Measurements from ENCODE around the gene PGR.
"Not testable (repeated sequence)": the region's sequence is repeated elsewhere in the genome, so short reads cannot be mapped to it uniquely, and the experiment has no call there.

Gene PGR

DNA sequence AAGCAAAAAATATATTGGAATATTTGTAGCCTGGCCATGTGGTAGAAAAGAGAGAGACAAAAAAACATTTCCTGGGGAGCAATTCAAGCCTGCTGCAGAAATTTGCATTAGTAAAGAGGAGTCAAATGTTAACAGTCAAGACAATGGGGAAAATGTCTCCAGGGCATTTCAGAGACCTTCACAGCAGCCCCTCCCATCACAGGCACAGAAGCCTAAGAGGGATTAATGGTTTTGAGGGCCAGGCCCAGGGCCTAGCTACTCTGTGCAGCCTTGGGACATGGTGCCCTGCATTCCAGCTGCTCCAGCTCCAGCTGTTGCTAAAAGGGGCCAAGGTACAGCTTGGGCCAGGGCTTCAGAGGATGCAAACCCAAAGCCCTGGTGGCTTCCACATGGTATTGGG lies 46.8 kb downstream of the PGR start:
- DNase-seq (ENCODE audit: low spot score) = no peak

DNA sequence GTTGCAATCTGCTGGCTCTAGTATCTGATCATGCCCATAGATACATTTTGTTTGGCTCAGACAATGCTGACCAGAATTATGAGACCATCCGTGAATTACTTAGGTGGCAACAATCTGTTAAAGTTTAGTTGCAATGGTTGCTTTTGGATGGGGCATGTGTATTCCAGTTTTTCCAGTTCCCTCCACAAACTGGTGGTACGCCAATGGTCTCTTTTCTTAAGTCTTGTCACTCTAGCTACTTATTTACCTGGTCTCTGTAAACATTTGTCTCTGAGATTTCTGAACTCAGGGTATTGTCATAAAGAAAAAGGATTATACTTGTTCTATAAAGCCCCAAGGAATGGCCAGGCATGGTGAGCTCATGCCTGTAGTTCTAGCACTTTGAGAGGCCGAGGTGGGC lies 65.9 kb downstream of the PGR start:
- DNase-seq (ENCODE audit: low spot score) = no peak

DNA sequence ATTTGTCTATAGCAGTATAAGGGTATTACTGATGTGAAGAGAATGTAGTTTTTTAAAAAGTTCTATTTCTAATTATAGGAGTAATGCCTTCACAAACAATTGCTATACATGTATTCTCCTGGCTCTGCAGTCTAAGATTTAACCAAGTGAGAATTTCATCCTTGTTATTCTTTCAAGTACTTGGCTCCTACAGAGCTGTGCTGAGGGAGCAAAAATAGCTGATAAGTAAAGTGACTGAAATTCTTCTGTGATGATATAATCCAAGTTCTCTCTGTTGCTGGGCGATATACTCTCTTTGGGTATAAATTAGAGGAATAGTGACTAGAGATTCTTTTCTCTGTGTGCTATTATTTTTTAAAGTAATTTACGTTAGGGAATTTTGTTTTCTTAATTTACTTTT lies 68.0 kb downstream of the PGR start:
- DNase-seq (ENCODE audit: low spot score) = no peak

DNA sequence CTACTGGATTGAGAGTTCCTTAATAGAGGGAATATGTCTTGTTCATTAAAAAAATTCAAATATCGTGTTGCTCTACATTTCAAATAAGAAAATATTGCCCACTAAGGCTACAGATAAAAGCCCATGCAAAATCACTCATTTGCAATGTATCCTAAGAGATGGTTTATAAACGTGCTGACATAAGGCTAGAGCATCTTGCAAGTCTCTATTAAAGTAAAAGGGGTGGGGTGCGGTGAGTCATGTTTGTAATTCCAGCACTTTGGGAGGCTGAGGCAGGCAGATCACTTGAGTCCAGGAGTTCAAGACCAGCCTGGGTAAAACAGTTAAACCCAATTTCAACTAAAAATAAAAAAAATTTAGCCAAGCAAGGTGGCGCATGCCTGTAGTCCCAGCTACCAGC lies 70.3 kb downstream of the PGR start:
- no peak for DNase-seq (ENCODE audit: low spot score)

DNA sequence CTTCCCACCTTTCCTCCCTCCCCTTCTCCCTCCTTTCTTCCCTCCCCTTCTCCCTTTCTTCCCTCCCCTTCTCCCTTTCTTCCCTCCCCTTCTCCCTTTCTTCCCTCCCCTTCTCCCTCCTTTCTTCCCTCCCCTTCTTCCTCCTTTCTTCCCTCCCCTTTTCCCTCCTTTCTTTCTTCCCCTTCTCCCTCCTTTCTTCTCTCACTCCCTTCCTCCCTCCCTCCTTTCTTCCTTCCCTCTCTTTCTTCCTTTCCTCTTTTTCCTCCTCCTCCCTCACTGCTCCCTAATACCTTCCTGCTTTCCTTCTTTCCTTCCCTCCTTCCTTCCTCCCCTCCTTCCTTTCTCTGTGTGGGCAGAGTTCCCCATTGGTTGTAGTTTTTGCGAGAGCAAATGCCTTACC lies 76.1 kb downstream of the PGR start:
- DNase-seq (ENCODE audit: low spot score) = no peak

DNA sequence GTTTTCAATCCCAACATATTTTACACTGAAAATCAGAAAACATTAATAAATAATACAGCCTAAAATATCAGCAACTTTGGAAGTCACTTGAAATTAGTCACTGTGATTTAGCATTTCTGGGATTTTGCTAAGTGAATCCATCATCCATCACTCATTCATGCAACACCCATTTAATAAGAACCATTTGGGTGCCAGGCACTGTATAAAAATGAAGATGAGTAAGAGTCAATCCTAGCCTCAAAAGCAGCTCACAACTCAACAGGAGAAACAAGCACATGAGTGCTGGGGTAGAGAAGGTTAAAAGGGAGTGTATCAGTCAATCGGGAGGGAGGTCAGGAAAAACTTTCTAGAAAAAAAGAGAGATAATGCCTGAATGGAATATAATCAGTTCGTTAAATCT lies 77.9 kb downstream of the PGR start:
- no peak for DNase-seq (ENCODE audit: low spot score)

DNA sequence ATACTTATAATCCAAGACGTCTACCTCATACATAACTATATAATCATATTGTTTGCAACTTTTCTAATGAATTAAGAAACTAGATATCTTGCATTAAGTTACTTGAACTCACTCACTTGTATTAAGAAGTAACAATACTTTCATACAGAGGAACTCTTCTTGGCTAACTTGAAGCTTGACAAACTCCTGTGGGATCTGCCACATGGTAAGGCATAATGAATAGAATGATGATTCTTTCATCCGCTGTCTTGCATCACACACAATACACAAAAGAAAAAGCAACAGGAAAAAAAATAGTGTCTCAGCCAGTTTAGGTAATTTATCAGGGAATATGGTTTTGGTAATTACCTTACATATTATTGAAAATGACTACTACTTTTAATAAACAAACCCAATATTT lies 79.8 kb downstream of the PGR start:
- no peak for DNase-seq (ENCODE audit: low spot score)

DNA sequence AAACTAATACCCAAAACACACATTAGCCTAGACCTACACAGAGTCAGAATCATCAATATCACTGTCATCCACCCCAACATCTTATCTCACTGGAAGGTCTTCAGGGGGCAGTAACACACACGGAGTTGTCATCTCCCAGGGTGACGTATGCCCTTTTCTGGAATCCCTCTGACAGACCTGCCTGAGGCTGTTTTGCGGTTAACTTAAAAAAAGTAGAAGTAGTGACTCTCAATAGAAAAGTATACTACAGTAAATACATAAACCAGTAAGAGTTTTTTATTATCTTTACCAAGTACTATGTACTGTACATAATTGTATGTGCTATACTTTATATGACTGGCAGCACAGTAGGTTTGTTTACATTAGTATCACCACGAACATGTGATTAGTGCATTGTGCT lies 80.5 kb downstream of the PGR start:
- DNase-seq (ENCODE audit: low spot score) = no peak

DNA sequence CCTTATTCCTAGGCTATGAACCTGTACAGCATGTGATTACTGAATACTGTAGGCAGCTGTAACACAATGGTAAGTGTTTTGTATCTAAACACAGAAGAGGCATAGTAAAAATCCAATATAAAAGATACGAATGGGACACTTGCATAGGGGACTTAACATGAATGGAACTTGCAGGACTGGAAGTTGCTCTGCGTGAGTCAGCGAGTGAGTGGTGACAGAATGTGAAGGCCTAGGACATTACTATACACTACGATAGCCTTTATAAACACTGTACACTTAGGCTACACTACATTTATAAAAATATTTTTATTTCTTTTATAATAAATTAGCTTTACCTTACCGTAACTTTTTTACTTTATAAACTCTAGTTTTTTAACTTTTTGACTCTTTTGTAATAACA lies 81.1 kb downstream of the PGR start:
- no peak for DNase-seq (ENCODE audit: low spot score)

DNA sequence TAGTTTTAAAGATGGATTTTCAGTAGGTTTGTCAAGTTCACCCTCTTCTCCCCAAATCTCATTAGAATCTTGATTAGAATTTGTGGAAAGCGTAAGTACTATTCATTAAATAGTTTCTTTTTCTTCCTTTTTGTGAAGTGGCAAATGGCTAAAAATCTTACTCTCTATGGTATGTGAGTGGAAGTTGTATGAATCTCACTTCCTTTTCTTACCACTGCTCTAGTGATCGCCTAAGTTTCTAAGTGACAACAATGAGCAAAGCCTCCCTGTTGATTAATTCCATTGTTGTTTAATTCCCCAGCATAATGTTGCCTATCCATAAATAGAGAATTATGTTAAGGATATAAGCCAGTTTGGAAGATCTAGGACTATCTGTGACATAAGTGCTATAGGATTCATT lies 82.7 kb downstream of the PGR start:
- no peak for DNase-seq (ENCODE audit: low spot score)

DNA sequence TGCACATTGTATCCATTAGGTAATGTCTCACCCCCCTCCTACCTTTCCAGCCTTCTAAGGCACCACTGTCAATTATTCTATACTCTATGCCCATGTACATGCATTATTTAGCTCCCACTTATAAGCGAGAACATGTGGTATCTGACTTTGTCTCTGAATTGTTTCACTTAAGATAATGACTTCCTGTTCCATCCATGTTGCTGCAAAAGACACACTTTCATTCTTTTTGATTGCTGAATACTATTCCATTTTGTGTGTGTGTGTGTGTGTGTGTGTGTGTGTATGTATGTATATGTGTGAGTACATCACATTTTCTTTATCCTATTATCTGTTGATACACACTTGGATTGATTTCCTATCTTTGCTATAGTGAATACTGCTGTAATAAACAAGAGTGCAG lies 84.2 kb downstream of the PGR start:
- DNase-seq (ENCODE audit: low spot score) = no peak

DNA sequence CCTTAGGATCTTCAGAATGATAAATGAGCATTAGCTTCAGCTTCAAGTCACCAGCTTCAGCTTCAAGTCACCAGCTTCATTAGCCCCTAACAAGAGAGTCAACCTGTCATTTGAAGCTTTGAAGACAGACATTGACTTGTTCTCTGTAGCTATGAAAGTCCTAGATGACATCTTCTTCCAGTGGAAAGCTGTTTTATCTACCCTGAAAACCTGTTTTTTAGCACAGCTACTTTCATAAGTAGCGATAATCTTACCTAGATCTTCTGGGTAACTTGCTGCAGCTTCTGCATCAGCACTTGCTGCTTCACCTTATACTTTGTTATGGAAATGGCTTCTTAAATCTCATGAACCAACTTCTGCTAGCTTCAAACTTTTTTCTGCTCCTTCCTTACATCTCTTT lies 85.7 kb downstream of the PGR start:
- DNase-seq (ENCODE audit: low spot score) = no peak

DNA sequence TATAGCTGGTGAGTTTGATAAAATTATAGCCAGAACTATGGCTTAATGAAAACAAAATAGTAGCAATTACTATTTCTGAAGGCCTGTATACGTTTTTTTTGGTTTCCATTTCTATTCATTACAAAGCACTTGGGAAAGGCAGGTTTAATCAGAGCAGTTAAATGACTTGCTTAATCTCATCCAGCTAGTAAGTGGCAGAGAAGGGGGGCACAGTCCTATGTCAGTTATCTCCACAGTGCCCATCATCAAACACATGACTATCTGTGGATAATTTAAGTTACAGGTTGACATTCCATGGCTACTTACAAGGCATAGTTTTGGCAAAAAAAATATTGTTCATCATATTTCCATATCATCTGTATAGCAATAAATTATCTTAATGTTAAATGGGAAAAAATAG lies 93.7 kb downstream of the PGR start:
- no peak for DNase-seq (ENCODE audit: low spot score)

DNA sequence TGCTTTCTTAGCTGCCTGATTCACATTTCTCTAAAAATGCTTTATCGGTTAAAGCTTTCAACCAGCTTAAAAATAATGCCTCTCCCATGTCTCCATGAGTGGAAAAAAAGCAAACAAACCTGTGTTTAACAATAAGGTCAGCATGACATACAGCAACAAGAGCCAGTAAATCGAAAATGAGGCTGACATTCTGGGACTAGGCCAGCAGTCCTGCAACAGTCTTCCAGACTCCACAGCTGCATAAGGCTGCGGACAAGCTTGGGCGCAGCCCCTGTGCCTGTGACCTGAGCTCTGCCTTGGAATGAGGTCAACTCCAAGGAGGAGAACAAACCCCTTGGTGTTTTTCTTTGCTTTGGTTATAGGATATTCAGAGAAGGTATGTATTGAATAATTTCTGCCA lies 95.5 kb downstream of the PGR start:
- DNase-seq (ENCODE audit: low spot score) = no peak

DNA sequence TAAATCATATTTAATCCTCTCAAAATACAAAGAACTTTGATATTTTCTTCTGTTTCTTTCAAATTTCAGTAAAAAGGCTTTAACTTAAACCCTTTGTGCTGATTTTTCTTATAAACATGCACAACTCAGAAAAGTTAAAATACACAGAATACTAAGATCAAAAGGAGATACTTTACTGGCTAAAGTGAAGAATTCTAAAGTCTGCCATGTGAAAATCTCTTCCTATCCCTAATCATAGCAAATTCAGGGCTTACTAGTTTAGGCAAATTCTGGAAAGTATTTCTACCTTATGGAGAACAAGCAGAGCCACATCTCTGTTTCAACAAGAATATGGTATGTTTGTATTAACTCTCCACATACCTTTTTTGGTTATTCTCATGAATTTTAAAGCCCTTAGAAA lies 96.6 kb downstream of the PGR start:
- no peak for DNase-seq (ENCODE audit: low spot score)

DNA sequence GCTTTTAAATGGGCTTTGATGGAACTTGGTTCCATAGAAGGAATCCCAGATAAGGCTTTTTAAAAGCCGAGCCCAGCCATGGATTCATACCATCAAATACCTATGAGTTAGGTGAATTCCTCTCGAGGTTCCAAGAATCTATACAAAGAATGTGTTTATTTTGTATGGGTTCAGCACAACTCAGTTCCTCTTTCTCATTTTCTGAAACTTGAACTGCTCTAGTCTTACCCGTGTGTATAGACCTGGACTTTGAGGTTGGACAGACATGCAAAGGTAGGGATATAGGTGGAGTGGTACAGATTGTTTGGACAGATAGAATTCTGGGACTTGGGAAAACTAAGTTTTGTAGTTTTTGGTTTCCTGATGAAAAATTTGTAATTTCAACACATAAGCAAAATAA lies 97.9 kb downstream of the PGR start:
- no peak for DNase-seq (ENCODE audit: low spot score)

DNA sequence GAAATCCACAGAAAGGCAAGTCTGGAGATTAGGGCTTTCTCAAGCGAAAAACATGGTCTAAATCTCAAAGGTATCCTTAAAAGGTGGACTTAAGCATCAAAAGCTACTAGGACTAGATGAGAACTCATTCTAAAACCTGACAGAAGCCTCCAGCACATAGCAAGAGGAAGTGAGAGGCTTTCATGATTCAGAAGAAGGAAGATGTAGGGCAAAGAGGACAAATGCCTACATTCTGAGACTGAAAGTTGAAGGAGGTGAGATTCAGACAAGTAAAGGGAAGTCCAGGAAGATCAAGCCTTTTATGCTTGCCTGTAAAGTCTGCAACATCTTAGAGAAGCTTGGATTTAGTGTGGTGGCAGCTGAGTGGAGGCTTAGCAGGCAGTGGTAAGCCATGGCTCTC lies 98.9 kb downstream of the PGR start:
- no peak for DNase-seq (ENCODE audit: low spot score)

DNA sequence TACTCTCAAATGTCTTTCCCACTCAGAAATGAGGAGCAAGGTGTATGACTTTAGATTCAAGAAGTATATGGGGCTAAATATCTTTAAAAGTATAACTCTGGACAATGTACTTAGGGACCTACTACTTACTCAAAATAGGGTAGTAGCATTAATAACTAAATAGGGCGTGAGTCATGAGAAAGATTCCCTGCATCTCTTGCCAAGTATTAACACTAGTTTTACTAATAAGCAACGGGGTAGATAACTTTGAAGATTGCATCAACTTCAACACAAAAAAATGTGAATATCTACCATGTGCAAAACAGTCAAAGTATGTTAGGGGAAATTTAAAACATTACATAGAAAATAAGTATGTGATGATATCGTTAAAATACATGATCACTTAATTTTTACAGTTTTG lies 99.6 kb downstream of the PGR start:
- no peak for DNase-seq (ENCODE audit: low spot score)

DNA sequence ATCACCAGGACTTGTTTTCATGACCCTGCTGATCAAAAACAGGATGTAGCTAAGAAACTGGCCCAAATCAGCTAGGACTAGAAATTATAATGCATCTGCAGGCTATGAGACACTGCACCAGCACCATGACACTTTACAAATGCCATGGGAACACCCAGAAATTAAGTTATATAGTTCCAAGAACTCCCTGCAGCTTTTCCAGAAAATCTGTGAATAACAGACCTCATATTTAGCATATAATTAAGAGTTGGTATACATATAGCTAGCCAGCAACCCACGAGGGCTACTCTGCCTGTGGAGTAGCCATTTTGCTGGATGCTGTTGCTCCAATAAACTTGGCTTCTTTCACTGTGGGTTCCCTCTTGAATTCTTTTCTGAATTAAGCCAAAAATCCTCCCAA lies 101.0 kb downstream of the PGR start:
- DNase-seq (ENCODE audit: low spot score) = no peak

DNA sequence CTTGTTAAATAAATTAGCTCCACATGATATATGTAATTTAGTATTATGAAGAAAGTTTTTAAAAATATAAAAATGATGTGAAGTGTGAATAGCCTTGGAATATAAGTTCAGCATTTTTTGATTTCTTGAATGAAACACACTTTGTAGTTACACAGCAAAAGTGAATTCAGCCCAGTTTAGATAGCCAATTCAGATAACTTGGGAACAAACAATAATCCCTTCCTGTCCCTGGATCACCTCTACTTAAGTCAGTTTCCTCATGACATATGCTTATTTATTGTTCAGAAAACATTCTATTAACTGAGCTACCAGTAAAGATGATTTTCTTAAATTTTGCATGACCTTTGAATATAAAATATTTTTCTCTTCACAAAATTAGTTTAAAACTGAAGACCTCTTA lies 107.4 kb downstream of the PGR start:
- DNase-seq (ENCODE audit: low spot score) = no peak

DNA sequence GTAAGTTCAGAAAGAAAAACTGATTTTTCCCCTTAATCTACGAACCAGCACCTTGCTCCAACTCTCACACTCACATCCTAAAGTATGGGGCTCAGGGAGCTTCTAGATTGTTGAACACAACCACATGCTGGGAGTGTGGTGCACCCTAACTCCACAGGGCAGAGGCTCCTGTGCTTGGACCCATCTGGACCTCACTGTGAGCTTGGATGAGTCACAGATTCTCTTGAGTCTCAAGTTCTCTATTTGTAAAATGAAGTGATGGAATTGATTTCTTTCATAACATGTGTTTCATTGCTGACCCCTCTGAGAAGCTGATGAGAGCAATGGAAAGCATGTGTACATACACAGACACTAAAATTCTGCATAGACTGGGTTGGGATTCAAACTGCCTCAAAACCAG lies 109.7 kb downstream of the PGR start:
- no peak for DNase-seq (ENCODE audit: low spot score)

DNA sequence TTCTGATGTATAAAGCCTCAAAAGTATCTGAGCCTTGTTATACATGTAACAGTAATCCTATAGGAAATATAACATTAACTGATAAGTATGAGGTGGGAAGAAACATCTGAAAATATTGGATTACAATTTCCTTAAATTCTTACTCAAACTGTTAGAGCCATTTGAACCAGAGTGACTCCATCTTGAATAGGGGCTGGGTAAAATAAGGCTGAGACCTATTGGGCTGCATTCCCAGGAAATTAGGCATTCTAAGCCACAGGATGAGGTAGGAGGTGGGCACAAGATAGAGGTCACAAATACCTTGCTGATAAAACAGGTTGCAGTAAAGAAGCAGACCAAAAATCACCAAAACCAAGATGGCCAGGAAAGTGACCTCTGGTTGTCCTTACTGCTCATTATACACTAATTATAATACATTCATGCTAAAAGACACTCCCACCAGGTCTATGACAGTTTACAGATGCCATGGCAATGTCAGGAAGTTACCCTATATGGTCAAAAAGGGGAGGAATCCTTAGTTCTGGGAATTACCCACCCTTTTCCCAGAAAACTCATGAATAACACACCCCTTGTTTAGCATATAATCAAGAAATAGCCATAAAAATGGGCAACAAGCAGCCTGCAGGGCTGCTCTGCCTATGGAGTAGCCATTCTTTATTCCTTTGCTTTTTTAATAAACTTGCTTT lies 114.9 kb downstream of the PGR start:
- DNase-seq (ENCODE audit: low spot score) = no peak

DNA sequence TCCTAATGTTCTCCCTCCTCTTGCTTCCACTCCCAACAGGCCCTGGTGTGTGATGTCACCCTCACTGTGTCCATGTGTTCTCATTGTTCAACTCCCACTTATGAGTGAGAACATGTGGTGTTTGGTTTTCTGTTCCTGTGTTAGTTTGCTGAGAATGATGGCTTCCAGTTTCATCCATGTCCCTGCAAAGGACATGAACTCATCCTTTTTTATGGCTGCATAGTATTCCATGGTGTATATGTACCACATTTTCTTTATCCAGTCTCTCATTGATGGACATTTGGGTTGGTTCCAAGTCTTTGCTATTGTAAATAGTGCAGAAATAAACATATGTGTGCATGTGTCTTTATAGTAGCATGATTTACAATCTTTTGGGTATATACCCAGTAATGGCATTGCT lies 115.9 kb downstream of the PGR start:
- DNase-seq (ENCODE audit: low spot score) = not testable (repeated sequence)

DNA sequence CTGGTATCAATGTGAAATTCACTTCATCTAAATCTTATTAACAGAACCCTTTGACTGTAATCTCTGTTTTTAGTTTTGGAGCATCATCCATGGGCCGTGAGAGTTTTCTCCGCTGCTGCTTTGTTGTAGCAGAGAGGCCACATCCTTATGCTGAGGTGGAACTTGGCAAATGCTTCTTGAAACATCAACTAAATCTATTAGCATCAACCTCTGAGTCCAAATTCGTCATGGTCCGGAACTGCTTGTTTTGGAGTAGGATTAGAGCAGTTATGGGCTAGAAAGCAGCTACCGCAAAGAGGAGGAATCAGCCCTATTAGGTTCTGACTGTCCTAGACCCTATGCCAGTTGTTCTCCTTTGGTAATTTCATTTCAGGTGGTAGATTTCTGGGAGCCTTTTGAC lies 117.7 kb downstream of the PGR start:
- DNase-seq (ENCODE audit: low spot score) = no peak

DNA sequence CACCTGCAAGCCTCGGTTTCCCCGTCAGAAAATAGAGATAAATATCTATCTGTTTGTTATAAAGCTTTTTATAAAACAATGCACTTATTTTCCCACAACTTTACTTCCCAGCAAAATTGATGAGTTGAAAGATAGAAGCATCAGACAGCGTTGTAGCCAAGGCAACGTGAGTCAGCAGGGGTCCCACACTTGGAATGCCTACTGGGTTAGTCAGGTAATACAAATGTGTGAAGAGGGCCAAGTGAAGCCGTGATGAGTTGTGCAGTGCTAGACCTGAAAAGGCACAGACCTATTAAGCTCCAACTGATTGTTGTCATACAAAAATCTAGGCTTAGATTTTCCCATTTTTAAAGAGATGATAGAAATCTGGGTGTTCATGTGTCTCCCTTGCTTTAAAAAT lies 118.7 kb downstream of the PGR start:
- no peak for DNase-seq (ENCODE audit: low spot score)
